Erythroblast (primary cell): ENCODE data around the gene GRIN2C.

Experiments used
- GATA1 ChIP-seq: IDR thresholded peaks from 2 replicates; pipeline ENCODE4 v1.6.1; 2011; ENCODE audit warnings: low read depth, mild to moderate bottlenecking, control low read depth, low read length, moderate library complexity
- POLR2A ChIP-seq: IDR thresholded peaks from 2 replicates; pipeline ENCODE4 v1.6.1; 2011; ENCODE audit warnings: mild to moderate bottlenecking, low read length

- TF ChIP-seq POLR2A (no peak), GATA1 (no peak)
These were observed 16.4 kb downstream of the GRIN2C start for GRCh38 chr17:74843352-74843627.
